HEK293T (cell line): Measurements from ENCODE around the gene VRK1.

Experiments used
- ARNT ChIP-seq: fragments of 450-650 bp; IDR thresholded peaks from 2 replicates; pipeline ENCODE4 v1.6.1; 2017; ENCODE audit warnings: mild to moderate bottlenecking
- BHLHE40 ChIP-seq: fragments of 450-650 bp; IDR thresholded peaks from 2 replicates; pipeline ENCODE4 v1.6.1; 2016; ENCODE audit warnings: mild to moderate bottlenecking, moderate library complexity, borderline replicate concordance
- FOXK2 ChIP-seq: fragments of 450-650 bp; IDR thresholded peaks from 2 replicates; pipeline ENCODE4 v1.6.1; 2016; ENCODE audit warnings: mild to moderate bottlenecking
- HDGF ChIP-seq: fragments of 450-650 bp; IDR thresholded peaks from 2 replicates; pipeline ENCODE4 v1.6.1; 2017; ENCODE audit warnings: antibody characterized with exemption, borderline replicate concordance
- NFRKB ChIP-seq: fragments of 450-650 bp; IDR thresholded peaks from 2 replicates; pipeline ENCODE4 v1.6.1; 2016; ENCODE audit warnings: mild to moderate bottlenecking, moderate library complexity
- PKNOX1 ChIP-seq: fragments of 450-650 bp; IDR thresholded peaks from 2 replicates; pipeline ENCODE4 v1.6.1; 2016
- SP1 ChIP-seq: fragments of 450-650 bp; IDR thresholded peaks from 2 replicates; pipeline ENCODE4 v1.6.1; 2017
- SUZ12 ChIP-seq: fragments of 450-650 bp; IDR thresholded peaks from 2 replicates; pipeline ENCODE4 v1.6.1; 2016; ENCODE audit warnings: mild to moderate bottlenecking
- TARDBP ChIP-seq: fragments of 450-650 bp; IDR thresholded peaks from 2 replicates; pipeline ENCODE4 v1.6.1; 2016
- ZNF384 ChIP-seq: fragments of 450-650 bp; IDR thresholded peaks from 2 replicates; pipeline ENCODE4 v1.6.1; 2016

- TF ChIP-seq NFRKB = no peak
- no peak for TF ChIP-seq TARDBP
- TF ChIP-seq BHLHE40 = no peak
- no peak for TF ChIP-seq PKNOX1
- TF ChIP-seq SUZ12 = no peak
- no peak for TF ChIP-seq SP1
- no peak for TF ChIP-seq HDGF
- no peak for TF ChIP-seq FOXK2
- no peak for TF ChIP-seq ZNF384
- TF ChIP-seq ARNT = no peak
Observed at GRCh38 chr14:96783915-96784224, 13.3 kb upstream of the VRK1 start.
